ENCODE data around the gene LUZP2.

The LUZP2 gene

GRCh38 chr11:24734742-24735237 is 237.9 kb downstream of the LUZP2 start:
- no peak for DNase-seq

DNA sequence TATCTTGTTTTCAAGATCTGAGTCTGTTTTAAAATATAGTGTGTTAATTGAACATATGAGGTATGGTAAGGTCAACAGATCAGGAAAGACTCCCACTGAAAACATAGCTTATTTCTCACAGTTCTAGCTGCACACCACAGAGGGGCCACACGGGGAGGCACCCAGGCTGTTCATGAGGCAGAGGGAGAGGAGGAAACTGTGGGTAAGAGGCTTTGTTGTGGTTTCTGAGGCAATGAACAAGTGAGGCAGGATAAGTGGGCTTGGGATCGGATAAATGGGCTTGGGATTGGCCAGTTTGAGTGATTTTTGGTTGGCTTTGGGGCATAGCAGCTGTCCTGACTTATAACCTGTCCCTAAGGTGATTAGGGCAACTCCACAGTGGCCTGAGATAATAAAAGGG is 242.1 kb downstream of the LUZP2 start:
- no peak for DNase-seq

DNA sequence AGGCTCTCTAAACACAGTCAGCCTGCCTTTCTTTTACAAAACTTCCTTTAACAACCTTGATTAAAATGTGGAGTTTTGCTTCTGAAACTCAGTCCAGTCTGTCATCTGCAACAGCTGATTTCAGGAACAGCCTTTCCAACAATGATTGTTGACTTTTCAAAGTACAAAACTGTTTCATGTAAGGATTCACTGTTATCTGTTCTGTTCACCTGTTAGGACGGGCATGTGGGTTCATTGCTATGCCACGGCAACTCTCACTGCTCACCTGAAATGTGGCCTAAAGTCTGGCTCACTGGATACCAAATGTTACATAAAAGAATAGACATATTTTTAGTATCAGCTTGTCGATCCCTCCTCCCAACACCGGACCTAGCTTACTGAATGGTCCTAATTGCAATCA is 242.8 kb downstream of the LUZP2 start:
- no peak for DNase-seq

GRCh38 chr11:24747275-24748251 is 250.7 kb downstream of the LUZP2 start:
- DNase-seq, result no peak

GRCh38 chr11:24748261-24748660 is 251.4 kb downstream of the LUZP2 start:
- DNase-seq, result no peak

DNA sequence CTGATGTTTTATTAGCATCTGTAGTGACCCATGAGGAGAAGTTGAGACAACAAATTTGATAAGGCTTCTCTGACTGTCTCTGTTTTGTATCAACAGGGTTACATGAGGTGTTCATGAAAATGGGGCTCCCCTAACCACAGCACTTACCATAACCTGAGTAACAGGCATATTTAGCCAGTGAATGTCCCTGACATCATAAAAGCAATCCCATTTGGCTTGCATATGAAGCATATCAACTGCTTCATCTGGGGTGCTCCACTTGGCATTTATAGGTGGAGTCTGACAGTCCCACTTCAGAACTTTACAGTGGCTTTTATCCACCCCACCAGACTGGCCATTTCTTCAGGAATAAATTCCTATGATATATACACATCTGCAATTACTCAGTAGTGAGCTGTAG is 257.6 kb downstream of the LUZP2 start:
- DNase-seq, result no peak

GRCh38 chr11:24755260-24755839 is 258.5 kb downstream of the LUZP2 start:
- DNase-seq, result no peak

DNA sequence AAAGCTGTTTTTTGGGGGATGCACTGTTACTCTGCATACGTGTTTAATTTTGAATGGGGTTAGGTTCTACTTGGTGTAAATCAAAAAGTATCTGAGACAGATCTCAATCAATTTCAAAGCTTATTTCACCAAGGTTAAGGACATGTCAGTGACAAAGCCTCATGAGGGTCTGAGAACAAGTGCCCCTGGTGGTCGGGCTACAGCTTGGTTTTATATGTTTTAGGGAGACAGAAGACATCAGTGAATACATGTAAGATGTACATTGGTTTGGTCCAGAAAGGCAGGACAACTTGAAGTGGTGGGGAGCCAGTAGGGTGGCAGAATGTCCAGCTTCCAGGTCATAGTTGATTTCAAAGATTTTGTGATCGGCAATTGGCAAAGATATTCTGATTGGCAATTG is 262.9 kb downstream of the LUZP2 start:
- no peak for DNase-seq

GRCh38 chr11:24760681-24761080 is 263.8 kb downstream of the LUZP2 start:
- no peak for DNase-seq

DNA sequence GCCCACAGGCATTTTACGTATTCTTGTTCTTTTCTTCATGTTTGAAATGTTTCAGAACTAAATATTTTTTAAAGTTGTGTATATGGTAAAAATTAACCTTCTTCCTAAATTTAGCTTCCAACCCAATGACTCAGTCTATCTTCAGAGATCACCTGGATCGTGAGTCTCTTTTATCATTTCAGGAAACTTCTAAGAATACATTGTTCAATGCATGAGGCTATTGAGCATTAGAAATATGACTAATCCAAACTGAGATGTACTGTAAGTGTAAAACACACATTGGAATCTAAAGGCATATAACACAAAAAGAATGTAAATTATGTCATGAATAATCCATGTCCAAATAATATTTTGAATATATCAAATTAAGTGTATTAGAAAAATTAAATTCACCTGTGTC is 265.2 kb downstream of the LUZP2 start:
- no peak for DNase-seq

DNA sequence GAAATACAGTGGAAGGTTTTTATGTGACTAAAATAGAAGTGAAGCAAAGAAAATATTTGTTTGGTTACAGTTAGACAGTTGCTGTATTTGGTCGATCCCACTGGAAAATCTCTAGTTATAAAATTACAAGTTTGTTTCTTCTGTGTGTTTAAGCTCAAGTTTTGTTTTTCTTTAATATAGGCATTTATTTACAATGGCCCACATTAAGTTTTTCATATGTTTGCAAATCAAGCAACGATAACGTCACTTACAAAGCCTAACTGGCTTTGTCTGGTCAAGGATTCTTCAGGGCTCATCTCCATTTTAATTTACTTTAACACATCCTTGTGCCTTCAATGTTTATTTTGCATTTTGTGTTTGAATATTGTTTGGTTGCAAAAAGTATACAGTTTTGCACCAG is 270.6 kb downstream of the LUZP2 start:
- no peak for DNase-seq

DNA sequence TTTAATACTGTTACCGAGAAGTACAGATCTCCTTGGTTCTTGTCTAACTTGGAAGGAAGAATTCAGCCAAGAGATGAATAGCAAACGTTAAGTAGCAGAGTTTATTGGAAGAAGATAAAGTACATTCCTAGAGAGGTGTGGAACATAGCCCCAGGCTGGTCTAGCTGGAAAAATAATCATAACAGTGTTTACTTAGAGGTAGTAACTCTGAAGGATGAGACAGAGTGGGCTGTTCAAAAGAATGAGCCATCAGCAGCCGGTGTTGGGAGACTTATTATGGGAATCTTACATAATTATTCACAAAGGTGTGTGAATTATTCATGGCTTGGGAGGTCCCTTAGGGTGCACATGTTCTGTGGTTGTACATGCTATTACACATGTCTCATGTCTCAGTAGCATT is 276.5 kb downstream of the LUZP2 start:
- DNase-seq, result no peak

DNA sequence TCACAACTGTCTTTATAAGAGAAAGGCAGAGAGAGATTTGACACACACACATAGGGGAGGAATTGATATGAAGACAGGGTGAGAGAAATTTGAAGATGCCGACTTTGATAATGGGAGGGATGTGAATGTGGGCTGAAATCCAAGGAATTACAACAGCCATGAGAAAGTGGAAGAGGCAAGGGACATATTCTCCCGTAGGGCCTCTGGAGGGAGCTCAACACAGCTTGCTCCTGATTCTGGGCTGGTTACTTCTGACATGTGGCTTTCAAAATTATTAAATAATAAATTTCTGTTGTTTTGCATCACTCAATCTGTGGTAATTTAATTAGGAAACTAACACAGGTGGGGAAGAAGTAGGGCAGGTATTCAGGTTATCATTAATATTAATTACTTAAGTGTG is 282.9 kb downstream of the LUZP2 start:
- DNase-seq, result no peak

- DNase-seq, result no peak
These were observed 284.4 kb downstream of the LUZP2 start for GRCh38 chr11:24781288-24781687.

GRCh38 chr11:24793479-24793878 is 296.6 kb downstream of the LUZP2 start:
- no peak for DNase-seq

DNA sequence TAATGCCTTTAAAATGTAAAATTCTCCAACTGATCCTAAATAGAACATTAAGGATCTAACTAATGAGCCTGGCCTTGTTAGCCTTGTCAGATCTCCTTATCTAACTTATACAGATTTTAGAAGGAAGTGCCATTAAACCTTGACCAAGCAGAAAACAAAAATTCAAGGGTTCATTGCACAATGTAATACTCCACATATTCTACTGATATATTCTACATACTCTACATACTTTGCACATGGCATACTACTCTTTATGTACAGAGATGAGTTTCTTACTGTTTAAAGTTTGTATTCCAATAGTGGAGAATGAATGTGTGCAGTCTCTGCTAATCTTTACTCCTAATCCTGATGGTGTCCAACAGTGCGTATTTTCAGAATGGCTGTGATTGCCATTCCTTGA is 297.2 kb downstream of the LUZP2 start:
- DNase-seq, result no peak

- DNase-seq, result no peak
These were observed 308.8 kb downstream of the LUZP2 start for GRCh38 chr11:24805671-24806070.

DNA sequence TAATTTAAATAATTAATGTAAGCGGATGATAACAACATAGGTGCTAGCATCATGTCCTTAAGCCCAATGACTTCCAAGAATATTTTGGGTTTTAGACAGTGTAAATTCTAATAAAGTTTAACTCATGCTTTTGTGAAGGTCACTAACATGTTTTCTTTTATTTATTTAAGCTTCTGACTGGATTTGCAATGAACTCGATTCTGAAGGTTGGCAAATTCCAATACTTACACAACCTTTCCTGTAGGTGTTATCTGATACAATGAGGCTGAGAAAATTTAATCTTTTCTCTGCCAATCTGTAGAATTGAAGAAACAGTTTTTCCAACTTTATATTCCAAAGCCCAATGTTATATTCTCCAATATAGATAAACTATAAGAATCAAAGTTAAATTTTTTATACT is 311.3 kb downstream of the LUZP2 start:
- no peak for DNase-seq

- DNase-seq, result no peak
These were observed 322.2 kb downstream of the LUZP2 start for GRCh38 chr11:24819006-24819405.

DNA sequence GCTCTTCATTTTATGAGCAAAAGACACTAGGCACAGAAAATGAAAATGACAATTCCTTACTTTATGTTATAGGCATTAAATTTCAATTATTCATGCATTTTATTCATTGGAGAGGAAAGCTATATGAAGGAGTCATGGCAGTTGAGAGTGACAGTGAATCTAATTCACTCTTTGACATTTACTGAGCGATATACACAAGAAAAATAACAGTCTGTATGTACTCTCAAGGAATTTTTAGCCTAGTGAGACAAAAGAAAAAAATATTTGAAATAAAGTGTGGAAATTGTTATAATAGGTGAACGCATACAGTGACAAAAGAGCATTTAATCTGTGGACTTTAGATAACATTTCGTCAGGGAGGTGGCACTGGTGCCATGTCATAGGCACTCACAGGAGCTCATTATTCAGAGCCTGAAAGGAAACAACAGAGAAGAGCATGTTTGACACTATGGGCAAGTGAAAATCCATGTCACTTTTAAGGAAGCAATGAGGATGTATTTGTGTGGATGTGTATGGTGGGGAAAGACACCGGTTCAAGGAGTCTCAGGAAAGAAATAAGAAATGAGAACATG is 323.1 kb downstream of the LUZP2 start:
- DNase-seq, result no peak

GRCh38 chr11:24820541-24820940 is 323.7 kb downstream of the LUZP2 start:
- no peak for DNase-seq

DNA sequence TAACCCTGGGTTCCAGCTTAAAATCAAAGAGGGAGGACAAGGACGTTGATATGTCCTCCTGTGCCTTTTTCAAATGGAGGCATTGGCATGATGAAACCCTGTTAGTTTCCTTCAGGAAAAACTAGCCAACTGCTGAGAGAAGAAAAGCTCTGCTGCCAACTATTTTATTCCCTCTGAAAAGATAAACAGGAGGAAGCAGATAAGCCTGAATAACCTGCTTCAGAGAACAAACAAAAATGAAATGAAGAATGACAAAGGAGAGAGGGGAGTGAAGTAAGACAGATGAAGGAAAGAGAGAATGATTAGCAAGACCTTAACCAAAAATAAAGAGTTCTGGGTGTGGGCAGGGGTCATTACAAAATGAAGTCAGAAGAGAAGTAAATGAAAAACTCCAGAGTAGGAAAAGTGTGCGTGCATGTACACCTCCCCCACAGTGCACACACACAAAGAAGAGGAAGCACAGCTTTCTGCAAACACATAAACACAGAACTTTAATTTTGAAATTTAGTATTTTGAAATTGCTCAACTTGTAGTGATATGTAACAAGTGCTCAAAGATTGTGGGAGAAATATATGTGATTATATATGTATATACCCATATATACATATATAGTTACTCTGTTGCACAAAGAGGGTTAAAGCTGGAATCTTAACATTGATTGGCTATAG is 332.2 kb downstream of the LUZP2 start:
- no peak for DNase-seq

DNA sequence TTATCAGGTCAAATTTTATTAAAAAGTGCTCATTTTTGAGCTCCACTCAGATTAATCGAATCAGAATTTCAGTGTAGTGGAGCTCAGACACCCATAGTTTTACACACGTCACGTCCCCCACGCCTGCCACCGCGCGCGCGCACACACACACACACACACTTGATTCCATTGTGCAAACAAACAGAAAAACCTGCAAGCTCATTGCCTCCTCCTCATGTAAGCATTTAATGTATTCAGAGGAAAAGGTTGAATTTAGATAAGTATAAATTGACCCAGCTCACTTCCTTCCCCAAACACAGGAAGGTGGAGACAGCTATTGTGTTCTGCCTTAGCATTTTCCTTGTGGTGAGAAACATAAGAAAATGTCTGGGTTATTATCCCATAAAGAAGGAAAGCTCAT is 336.7 kb downstream of the LUZP2 start:
- DNase-seq, result no peak

Measured in cerebellar nuclear complex (tissue), 1 donor.